CD14-positive monocyte (primary cell): ENCODE results near the gene CTNNA3. TPM values are rescaled to one million over a fixed set of nuclear protein-coding genes. Genes with fewer than 3 reads are reported as not detected.

Experiments used
- DNase-seq, 3 donors: peaks; one replicate each; pipeline ENCODE4 v3.0.0-alpha.2; 2011 to 2022
- H2AFZ ChIP-seq: 2 replicates; pipeline ENCODE4 v1.6.0; 2012; ENCODE audit warnings: mild to moderate bottlenecking, low read depth, low read length, inconsistent platforms; ENCODE audit not compliant: insufficient read depth, poor library complexity, severe bottlenecking
- H3K27ac ChIP-seq, 2 donors: 1 replicate in 1 of 2; 2 replicates in 1 of 2; pipeline ENCODE4 v1.5.1; 2012 to 2013; ENCODE audit warnings: low read length in 2 of 2, control low read depth in 1 of 2, inconsistent platforms in 1 of 2, low read depth in 1 of 2, mild to moderate bottlenecking in 1 of 2
- H3K27me3 ChIP-seq, 2 donors: one replicate each; pipeline versions ENCODE4 v1.6.0 to v1.6.1; 2011 to 2013; ENCODE audit warnings: low read length in 2 of 2; ENCODE audit not compliant: control insufficient read depth in 2 of 2, insufficient read depth in 2 of 2
- H3K36me3 ChIP-seq, 2 donors: replicated peaks in 1 of 2; 1 replicate in 1 of 2; 2 replicates in 1 of 2; pipeline versions ENCODE4 v1.5.1 to v1.6.1; 2012 to 2013; ENCODE audit warnings: low read length in 2 of 2, control low read depth in 1 of 2, inconsistent platforms in 1 of 2, mild to moderate bottlenecking in 1 of 2; ENCODE audit not compliant: insufficient read depth in 2 of 2, control insufficient read depth in 1 of 2
- H3K4me1 ChIP-seq, 2 donors: 1 replicate in 1 of 2; 2 replicates in 1 of 2; pipeline versions ENCODE4 v1.5.1 to v1.6.1; 2012 to 2013; ENCODE audit warnings: low read length in 2 of 2, control low read depth in 1 of 2, inconsistent platforms in 1 of 2, mild to moderate bottlenecking in 1 of 2, moderate library complexity in 1 of 2; ENCODE audit not compliant: insufficient read depth in 2 of 2, control insufficient read depth in 1 of 2
- H3K4me2 ChIP-seq: replicated peaks from 2 replicates; pipeline ENCODE3; 2012; ENCODE audit warnings: low read length, moderate library complexity, mild to moderate bottlenecking; ENCODE audit not compliant: poor library complexity, severe bottlenecking; ENCODE audit errors: extremely low read depth
- H3K4me3 ChIP-seq, 3 experiments: fragments of 200-600 bp in 1 of 3; sonication (generic) in 1 of 3; replicated peaks in 1 of 3; 1 replicate in 2 of 3; 2 replicates in 1 of 3; pipeline ENCODE4 v1.5.1; 2011 to 2013; ENCODE audit warnings: low read length in 3 of 3, mild to moderate bottlenecking in 3 of 3, control low read depth in 2 of 3, low read depth in 2 of 3, inconsistent platforms in 1 of 3, moderate library complexity in 1 of 3
- H3K79me2 ChIP-seq: 2 replicates; pipeline ENCODE4 v1.6.0; 2012; ENCODE audit warnings: mild to moderate bottlenecking, control low read depth, inconsistent platforms, low read length, moderate library complexity; ENCODE audit not compliant: insufficient read depth
- H3K9ac ChIP-seq: 2 replicates; pipeline ENCODE4 v1.6.0; 2017; ENCODE audit warnings: low read length, mild to moderate bottlenecking; ENCODE audit not compliant: insufficient read depth, poor library complexity, severe bottlenecking
- H3K9me3 ChIP-seq, 2 donors: replicated peaks in 1 of 2; 1 replicate in 1 of 2; 2 replicates in 1 of 2; pipeline versions ENCODE4 v1.5.1 to v1.6.1; 2012 to 2013; ENCODE audit warnings: low read length in 2 of 2, control low read depth in 1 of 2; ENCODE audit not compliant: control insufficient read depth in 1 of 2, insufficient read depth in 1 of 2
- H4K20me1 ChIP-seq: 2 replicates; pipeline ENCODE4 v1.6.0; 2012; ENCODE audit warnings: mild to moderate bottlenecking, low read length, control low read depth, moderate library complexity; ENCODE audit not compliant: insufficient read depth
- H3K27ac Mint-ChIP-seq, 7 donors: one replicate each; pipeline ENCODE4 v1.8.0; 2020; ENCODE audit warnings: mild to moderate bottlenecking in 7 of 7, mixed read lengths in 7 of 7, moderate library complexity in 6 of 7, inconsistent platforms in 2 of 7
- H3K27me3 Mint-ChIP-seq, 3 donors: one replicate each; pipeline ENCODE4 v1.8.0; 2021 to 2022; ENCODE audit warnings: low read depth in 3 of 3, mild to moderate bottlenecking in 3 of 3, mixed read lengths in 3 of 3, moderate library complexity in 3 of 3, inconsistent platforms in 1 of 3
- H3K36me3 Mint-ChIP-seq, 2 donors: one replicate each; pipeline ENCODE4 v1.8.0; 2020; ENCODE audit warnings: mixed read lengths in 2 of 2, inconsistent platforms in 1 of 2, mild to moderate bottlenecking in 1 of 2
- H3K4me1 Mint-ChIP-seq: one replicate; pipeline ENCODE4 v1.8.0; 2020; ENCODE audit warnings: mild to moderate bottlenecking, mixed read lengths
- H3K4me3 Mint-ChIP-seq, 2 donors: one replicate each; pipeline ENCODE4 v1.8.0; 2020; ENCODE audit warnings: mild to moderate bottlenecking in 2 of 2, mixed read lengths in 2 of 2, moderate library complexity in 1 of 2
- H3K9me3 Mint-ChIP-seq, 7 donors: one replicate each; pipeline ENCODE4 v1.8.0; 2020 to 2022; ENCODE audit warnings: mixed read lengths in 7 of 7, mild to moderate bottlenecking in 6 of 7, moderate library complexity in 6 of 7, inconsistent platforms in 2 of 7
- CTCF ChIP-seq: fragments of 200-600 bp; IDR thresholded peaks from one replicate; pipeline ENCODE4 v1.8.0; 2022; ENCODE audit warnings: antibody characterized with exemption, mild to moderate bottlenecking
- WGBS: methylation state at CpG from one replicate; pipeline ENCODE4 v1.1.5; 2013; ENCODE audit warnings: missing lambda C conversion rate; ENCODE audit not compliant: insufficient coverage; 5-methylcytosine and 5-hydroxymethylcytosine counted together
- intact Hi-C, 2 donors: fragments of 100-400 bp; cut with micrococcal nuclease; formaldehyde crosslinking; loops; one replicate each; pipeline versions ENCODE4 v1.15.0 to v1.15.1; 2023
- polyA plus RNA-seq, 3 donors: library from polyadenylated mRNA; depleted of rRNA in 1 of 3; unstranded in 2 of 3; stranded (reverse) in 1 of 3; fragments of 300-500 nt in 2 of 3; fragments of >200 nt in 1 of 3; fragmentation: Illumina TruSeq in 2 of 3; gene quantifications; 1 replicate in 2 of 3; 2 replicates in 1 of 3; pipeline ENCODE4 v1.2.3, GENCODE V29; 2012 to 2021

CTNNA3 gene
- polyA plus RNA-seq, 3 donors = not detected

- H3K4me1 Mint-ChIP-seq = no peaks in the 10 kb centered on the region
- Histone ChIP-seq H3K36me3 (no peaks in the 10 kb centered on the region), H3K27ac (no peak overlapping the region), H4K20me1 (no peaks in the 10 kb centered on the region), H3K79me2 (no peaks in the 10 kb centered on the region), H3K4me2 (no peak overlapping the region), H3K9ac (no peak overlapping the region), H3K9me3 (no peaks in the 10 kb centered on the region), H3K4me1 (no peaks in the 10 kb centered on the region), H3K4me3 (no peak overlapping the region), H2AFZ (no peak overlapping the region), H3K27me3 (no peaks in the 10 kb centered on the region)
- no peaks in the 10 kb centered on the region for H3K36me3 Mint-ChIP-seq
- no peak overlapping the region for H3K4me3 Mint-ChIP-seq
- H3K27ac Mint-ChIP-seq = no peak overlapping the region
- peaks cover 0 to 2% (median 1%) of the 10 kb centered on the region in 3 donors for H3K27me3 Mint-ChIP-seq
- no peak for DNase-seq
- 70% methylated on average over 2 of the region's 2 CpGs for WGBS
- TF ChIP-seq CTCF = no peak
- peaks cover 0 to 2% (median 0%) of the 10 kb centered on the region in 7 donors for H3K9me3 Mint-ChIP-seq
- intact Hi-C loops = no loop called here
Measured at GRCh38 chr10:65950075-65950474, 1745.9 kb downstream of the CTNNA3 start.

- H3K27ac Mint-ChIP-seq = no peak overlapping the region
- TF ChIP-seq CTCF = no peak
- H3K36me3 Mint-ChIP-seq = no peaks in the 10 kb centered on the region
- H3K4me1 ChIP-seq = no peaks in the 10 kb centered on the region
- no peak overlapping the region for H3K27ac ChIP-seq
- H3K27me3 Mint-ChIP-seq = peaks cover 0 to 2% (median 1%) of the 10 kb centered on the region in 3 donors
- H3K4me2 ChIP-seq = no peak overlapping the region
- no peak overlapping the region for H3K4me3 ChIP-seq
- H3K4me1 Mint-ChIP-seq = no peaks in the 10 kb centered on the region
- H4K20me1 ChIP-seq = no peaks in the 10 kb centered on the region
- H2AFZ ChIP-seq = no peak overlapping the region
- H3K4me3 Mint-ChIP-seq = no peak overlapping the region
- intact Hi-C loops = no loop called here
- H3K9me3 Mint-ChIP-seq = peaks cover 0 to 2% (median 0%) of the 10 kb centered on the region in 7 donors
- H3K9ac ChIP-seq = no peak overlapping the region
- H3K9me3 ChIP-seq = no peaks in the 10 kb centered on the region
- WGBS = no CpG with 5 or more reads among the region's 2 CpGs
- H3K27me3 ChIP-seq = no peaks in the 10 kb centered on the region
- H3K79me2 ChIP-seq = no peaks in the 10 kb centered on the region
- H3K36me3 ChIP-seq = no peaks in the 10 kb centered on the region
- no peak for DNase-seq
Measured at GRCh38 chr10:65949526-65949925, 1746.5 kb downstream of the CTNNA3 start.
